CD4-positive, alpha-beta T cell (primary cell): Measurements from ENCODE around the gene DCAF4L1. TPM values are rescaled to one million over a fixed set of nuclear protein-coding genes. Genes with fewer than 3 reads are reported as not detected.

ENCODE experiments used
- ATAC-seq: fragments of 200-7000 bp; cut with Tn5 transposase; one replicate; pipeline ENCODE4 v1.10.0; 2022; ENCODE audit warnings: mild to moderate bottlenecking; ENCODE audit not compliant: poor library complexity
- CTCF ChIA-PET: fragments of 350-600 bp; sonication (Branson Sonifier 250); formaldehyde crosslinking; loops from one replicate; lab custom pipeline; 2021; ENCODE audit warnings: antibody characterized with exemption, inconsistent platforms; lab: Charles Lee
- POLR2A ChIA-PET: fragments of 350-600 bp; sonication (Branson Sonifier 250); formaldehyde crosslinking; loops from one replicate; lab custom pipeline; 2021; ENCODE audit warnings: antibody characterized with exemption, inconsistent platforms; lab: Charles Lee
- DNase-seq, 14 experiments: peaks; one replicate each; pipeline ENCODE4 v3.0.0-alpha.2; 2013 to 2020; ENCODE audit warnings: mixed read lengths in 2 of 14
- H3K27ac ChIP-seq, 2 donors: one replicate each; pipeline versions ENCODE4 v1.5.1 to v1.7.0; 2013; ENCODE audit warnings: low read length in 2 of 2, low read depth in 1 of 2, mild to moderate bottlenecking in 1 of 2
- H3K27me3 ChIP-seq, 2 experiments: 1 replicate in 1 of 2; 2 replicates in 1 of 2; pipeline versions ENCODE4 v1.6.1 to v1.7.0; 2013; ENCODE audit warnings: low read length in 2 of 2, control low read depth in 1 of 2, mild to moderate bottlenecking in 1 of 2, moderate library complexity in 1 of 2; ENCODE audit not compliant: insufficient read depth in 2 of 2, control insufficient read depth in 1 of 2
- H3K36me3 ChIP-seq: one replicate; pipeline ENCODE4 v1.6.1; 2013; ENCODE audit warnings: low read length, control low read depth; ENCODE audit not compliant: insufficient read depth
- H3K4me1 ChIP-seq: one replicate; pipeline ENCODE4 v1.6.1; 2013; ENCODE audit warnings: low read length, control low read depth; ENCODE audit not compliant: insufficient read depth
- H3K4me3 ChIP-seq: one replicate; pipeline ENCODE4 v1.5.1; 2013; ENCODE audit warnings: mild to moderate bottlenecking, low read length, moderate library complexity
- H3K9me3 ChIP-seq, 2 experiments: 1 replicate in 1 of 2; 2 replicates in 1 of 2; pipeline versions ENCODE4 v1.6.1 to v1.7.0; 2013; ENCODE audit warnings: low read length in 2 of 2, mild to moderate bottlenecking in 2 of 2, control low read depth in 1 of 2, moderate library complexity in 1 of 2; ENCODE audit not compliant: control insufficient read depth in 1 of 2, insufficient read depth in 1 of 2
- H3K27ac Mint-ChIP-seq: one replicate; pipeline ENCODE4 v1.8.0; 2020; ENCODE audit warnings: mixed read lengths
- H3K27me3 Mint-ChIP-seq: one replicate; pipeline ENCODE4 v1.8.0; 2021; ENCODE audit warnings: mixed read lengths
- H3K36me3 Mint-ChIP-seq: one replicate; pipeline ENCODE4 v1.8.0; 2021; ENCODE audit warnings: low read depth, mixed read lengths
- H3K4me1 Mint-ChIP-seq: one replicate; pipeline ENCODE4 v1.8.0; 2021; ENCODE audit warnings: low read depth, mixed read lengths
- H3K4me3 Mint-ChIP-seq: one replicate; pipeline ENCODE4 v1.8.0; 2020; ENCODE audit warnings: mild to moderate bottlenecking, mixed read lengths
- H3K9me3 Mint-ChIP-seq: one replicate; pipeline ENCODE4 v1.8.0; 2020; ENCODE audit warnings: mixed read lengths
- intact Hi-C, 2 experiments: fragments of 100-400 bp; cut with DNase I in 1 of 2; cut with micrococcal nuclease in 1 of 2; formaldehyde crosslinking; loops; one replicate each; pipeline versions ENCODE4 v1.15.1 to v1.9.0; 2023 to 2025; cut with DNase I, micrococcal nuclease
- total RNA-seq, 174 experiments: library from RNA in 2 of 174; stranded (reverse) in 2 of 174; gene quantifications; one replicate each; pipeline ENCODE4 v1.2.3 and lab custom pipeline; 2021 to 2026
- TF ChIP-seq, protein P1 (sequence below): fragments of 200-600 bp; IDR thresholded peaks from one replicate; pipeline ENCODE4 v1.8.0; 2022; ENCODE audit warnings: antibody characterized with exemption, mild to moderate bottlenecking

DCAF4L1 gene
- total RNA-seq, 2 experiments from 2014 or later: 0.19 to 0.22 TPM

- Histone ChIP-seq H3K36me3 (no peaks in the 10 kb centered on the region), H3K4me3 (no peak overlapping the region), H3K9me3 (no peaks in the 10 kb centered on the region), H3K4me1 (peaks cover 22% of the 10 kb centered on the region), H3K27me3 (no peaks in the 10 kb centered on the region), H3K27ac (no peak overlapping the region)
- H3K4me1 Mint-ChIP-seq: peaks cover 55% of the 10 kb centered on the region
- peaks cover 24% of the 10 kb centered on the region for H3K36me3 Mint-ChIP-seq
- ChIA-PET POLR2A (no interaction called here), CTCF (no interaction called here)
- peak overlapping the region; percentile 23 for H3K4me3 Mint-ChIP-seq
- intact Hi-C loops: no loop called here
- H3K27me3 Mint-ChIP-seq: no peaks in the 10 kb centered on the region
- TF ChIP-seq, protein P1, sequence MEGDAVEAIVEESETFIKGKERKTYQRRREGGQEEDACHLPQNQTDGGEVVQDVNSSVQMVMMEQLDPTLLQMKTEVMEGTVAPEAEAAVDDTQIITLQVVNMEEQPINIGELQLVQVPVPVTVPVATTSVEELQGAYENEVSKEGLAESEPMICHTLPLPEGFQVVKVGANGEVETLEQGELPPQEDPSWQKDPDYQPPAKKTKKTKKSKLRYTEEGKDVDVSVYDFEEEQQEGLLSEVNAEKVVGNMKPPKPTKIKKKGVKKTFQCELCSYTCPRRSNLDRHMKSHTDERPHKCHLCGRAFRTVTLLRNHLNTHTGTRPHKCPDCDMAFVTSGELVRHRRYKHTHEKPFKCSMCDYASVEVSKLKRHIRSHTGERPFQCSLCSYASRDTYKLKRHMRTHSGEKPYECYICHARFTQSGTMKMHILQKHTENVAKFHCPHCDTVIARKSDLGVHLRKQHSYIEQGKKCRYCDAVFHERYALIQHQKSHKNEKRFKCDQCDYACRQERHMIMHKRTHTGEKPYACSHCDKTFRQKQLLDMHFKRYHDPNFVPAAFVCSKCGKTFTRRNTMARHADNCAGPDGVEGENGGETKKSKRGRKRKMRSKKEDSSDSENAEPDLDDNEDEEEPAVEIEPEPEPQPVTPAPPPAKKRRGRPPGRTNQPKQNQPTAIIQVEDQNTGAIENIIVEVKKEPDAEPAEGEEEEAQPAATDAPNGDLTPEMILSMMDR: no peak
- ATAC-seq: no peak
- peak overlapping the region; percentile 98 for H3K27ac Mint-ChIP-seq
- no peak for DNase-seq
- H3K9me3 Mint-ChIP-seq: no peaks in the 10 kb centered on the region
Measured at GRCh38 chr4:41992967-41993857, 11.7 kb downstream of the DCAF4L1 start.

DNA sequence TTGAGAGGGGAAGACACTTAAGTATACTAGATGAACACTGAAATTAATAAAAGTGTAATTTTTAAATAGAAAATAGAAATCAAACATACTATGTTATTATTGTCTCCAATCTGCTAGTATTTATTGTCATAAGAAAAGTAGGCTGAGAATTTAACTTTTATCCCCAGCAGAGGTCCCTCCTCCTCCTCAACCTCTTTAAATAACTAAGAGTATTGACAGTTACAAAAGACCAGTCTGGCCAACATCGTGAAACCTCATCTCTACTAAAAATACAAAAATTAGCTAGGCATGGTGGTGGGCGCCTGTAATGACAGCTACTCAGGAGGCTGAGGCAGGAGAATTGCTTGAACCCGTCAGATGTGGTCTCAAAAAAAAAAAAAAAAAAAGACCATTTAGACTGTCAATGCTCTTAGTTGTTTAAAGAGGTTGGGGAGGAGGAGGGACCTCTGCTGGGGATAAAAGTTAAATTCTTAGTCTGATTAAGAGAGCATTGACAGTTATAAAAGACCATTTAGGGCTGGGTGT, 13.0 kb downstream of the DCAF4L1 start:
- CTCF ChIA-PET: interaction anchor here (0.7 kb wide), 2 partner anchors 11 to 16 kb away, joined by 3 to 4 read pairs; no protein-coding TSS in a partner anchor
- no peaks in the 10 kb centered on the region for H3K36me3 ChIP-seq
- Mint-ChIP-seq H3K9me3 (no peaks in the 10 kb centered on the region), H3K4me3 (peak overlapping the region; percentile 48), H3K27me3 (no peaks in the 10 kb centered on the region), H3K27ac (peak overlapping the region; percentile 44), H3K36me3 (peaks cover 35% of the 10 kb centered on the region), H3K4me1 (peaks cover 61% of the 10 kb centered on the region)
- H3K9me3 ChIP-seq: no peaks in the 10 kb centered on the region
- no peak overlapping the region for H3K4me3 ChIP-seq
- H3K27ac ChIP-seq: no peak overlapping the region
- intact Hi-C loops: no loop called here
- H3K27me3 ChIP-seq: no peaks in the 10 kb centered on the region
- H3K4me1 ChIP-seq: peaks cover 22% of the 10 kb centered on the region
- TF ChIP-seq, protein P1: no peak
- DNase-seq (peak in 2 of 14 experiments; percentile 2 to 22), ATAC-seq (no peak)
- POLR2A ChIA-PET: no interaction called here

- no peak overlapping the region for H3K4me3 Mint-ChIP-seq
- H3K36me3 Mint-ChIP-seq: peaks cover 44% of the 10 kb centered on the region
- peaks cover 4% of the 10 kb centered on the region for H3K36me3 ChIP-seq
- H3K27me3 ChIP-seq: no peaks in the 10 kb centered on the region
- H3K4me3 ChIP-seq: no peak overlapping the region
- ATAC-seq (no peak), DNase-seq (no peak)
- CTCF ChIA-PET: no interaction called here
- H3K27ac Mint-ChIP-seq: no peak overlapping the region
- H3K9me3 ChIP-seq: no peaks in the 10 kb centered on the region
- H3K27me3 Mint-ChIP-seq: no peaks in the 10 kb centered on the region
- TF ChIP-seq, protein P1: no peak
- no peak overlapping the region for H3K27ac ChIP-seq
- intact Hi-C loops: no loop called here
- H3K4me1 ChIP-seq: no peaks in the 10 kb centered on the region
- POLR2A ChIA-PET: no interaction called here
- H3K9me3 Mint-ChIP-seq: no peaks in the 10 kb centered on the region
- H3K4me1 Mint-ChIP-seq: peaks cover 63% of the 10 kb centered on the region
Measured at GRCh38 chr4:41998019-41998418, 16.5 kb downstream of the DCAF4L1 start.
